HepG2 (cell line): Measurements from ENCODE around the gene SEC61A1. TPM values are rescaled to one million over a fixed set of nuclear protein-coding genes. Genes with fewer than 3 reads are reported as not detected.

Source experiments
- ATAC-seq: fragments of 200-7000 bp; cut with Tn5 transposase; 3 replicates; pipeline ENCODE4 v1.9.1; 2020; ENCODE audit warnings: mild to moderate bottlenecking, moderate library complexity
- BruUV-seq: library from RNA; stranded (reverse); fragments of 400-500 nt; replicated peaks from 2 replicates; lab custom pipeline; 2021; lab: Mats Ljungman, UMichigan
- CTCF ChIA-PET: fragments of 300-600 bp; formaldehyde crosslinking; extraction: SDS; loops from one replicate; lab custom pipeline; 2021; ENCODE audit warnings: low total read pairs, inconsistent platforms, low intra/inter-chr PET ratio; lab: Yijun Ruan, JAX
- POLR2A ChIA-PET: fragments of 350-600 bp; sonication (Branson Sonifier 250); formaldehyde crosslinking; loops from one replicate; lab custom pipeline; 2020; ENCODE audit warnings: antibody characterized with exemption, inconsistent platforms; lab: Yijun Ruan, JAX
- DNase-seq: peaks from one replicate; pipeline ENCODE4 v3.0.0-alpha.2; 2015; ENCODE audit warnings: low spot score
- FAIRE-seq: peaks from 3 replicates; lab custom pipeline; 2011; peaks lifted over from hg19 to GRCh38; lab: Jason Lieb, UNC
- H2AFZ ChIP-seq: one replicate; pipeline ENCODE4 v1.6.1; 2011; ENCODE audit warnings: low read length, inconsistent platforms
- H3K27ac ChIP-seq: fragments of 300-600 bp; 3 replicates; pipeline ENCODE4 v1.8.0; 2011; ENCODE audit warnings: mixed run types, mild to moderate bottlenecking, mixed read lengths, low read length, inconsistent platforms; ENCODE audit not compliant: insufficient read depth; ENCODE audit errors: extremely low read length
- H3K27me3 ChIP-seq, 2 experiments: fragments of 200-600 bp in 1 of 2; 2 replicates in 1 of 2; 3 replicates in 1 of 2; pipeline versions ENCODE4 v1.6.0 to v1.8.0; 2011; ENCODE audit warnings: low read length in 2 of 2, mild to moderate bottlenecking in 2 of 2, moderate library complexity in 2 of 2, inconsistent platforms in 1 of 2; ENCODE audit not compliant: insufficient read depth in 2 of 2, control insufficient read depth in 1 of 2
- H3K36me3 ChIP-seq, 2 experiments: fragments of 200-600 bp in 1 of 2; replicated peaks in 1 of 2; 2 replicates in 1 of 2; 3 replicates in 1 of 2; pipeline versions ENCODE4 v1.5.1 to v1.8.0; 2011; ENCODE audit warnings: low read length in 2 of 2, inconsistent platforms in 1 of 2; ENCODE audit not compliant: insufficient read depth in 2 of 2, control insufficient read depth in 1 of 2
- H3K4me1 ChIP-seq: 2 replicates; pipeline ENCODE4 v1.5.1; 2012; ENCODE audit warnings: low read length, inconsistent platforms; ENCODE audit not compliant: insufficient read depth
- H3K4me2 ChIP-seq: 2 replicates; pipeline ENCODE4 v1.6.0; 2011; ENCODE audit warnings: low read depth, low read length, inconsistent platforms
- H3K4me3 ChIP-seq, 3 experiments: fragments of 200-600 bp in 1 of 3; sonication (generic), shearing (Covaris generic) in 1 of 3; replicated peaks in 1 of 3; 2 replicates each; pipeline ENCODE4 v1.5.1; 2011 to 2016; ENCODE audit warnings: low read length in 3 of 3, inconsistent platforms in 2 of 3, low read depth in 2 of 3, mild to moderate bottlenecking in 2 of 3, control low read depth in 1 of 3, mixed read lengths in 1 of 3; ENCODE audit not compliant: insufficient read depth in 1 of 3
- H3K79me2 ChIP-seq: one replicate; pipeline ENCODE4 v1.6.1; 2011; ENCODE audit warnings: low read length, inconsistent platforms; ENCODE audit not compliant: insufficient read depth
- H3K9ac ChIP-seq: 2 replicates; pipeline ENCODE4 v1.6.0; 2011; ENCODE audit warnings: mild to moderate bottlenecking, low read depth, low read length, inconsistent platforms; ENCODE audit not compliant: insufficient read depth
- H3K9me3 ChIP-seq: 2 replicates; pipeline ENCODE4 v1.5.1; 2012; ENCODE audit warnings: mild to moderate bottlenecking, low read length
- H4K20me1 ChIP-seq: 2 replicates; pipeline ENCODE4 v1.6.0; 2011; ENCODE audit warnings: inconsistent platforms, mild to moderate bottlenecking, low read length, moderate library complexity; ENCODE audit not compliant: insufficient read depth
- AGO1 ChIP-seq: fragments of 200-400 bp; formaldehyde crosslinking; IDR thresholded peaks from 2 replicates; pipeline ENCODE4 v1.6.1; 2017; ENCODE audit warnings: mild to moderate bottlenecking, low read depth, low read length, moderate library complexity; ENCODE audit not compliant: poor library complexity, severe bottlenecking
- ARID2 ChIP-seq: sonication (generic); formaldehyde crosslinking; IDR thresholded peaks from 2 replicates; pipeline ENCODE4 v1.8.1; 2022; ENCODE audit warnings: mild to moderate bottlenecking, missing genetic modification reagents, borderline replicate concordance
- ETV5 ChIP-seq: IDR thresholded peaks from 2 replicates; pipeline ENCODE4 v1.6.1; 2018; ENCODE audit warnings: missing biosample characterization, missing genetic modification reagents, inconsistent platforms, borderline replicate concordance
- HOXA3 ChIP-seq: sonication (generic); formaldehyde crosslinking; IDR thresholded peaks from 2 replicates; pipeline ENCODE4 v1.5.0; 2020; ENCODE audit warnings: missing genetic modification reagents
- ISL2 ChIP-seq: sonication (generic); formaldehyde crosslinking; IDR thresholded peaks from 2 replicates; pipeline ENCODE4 v1.5.0; 2020; ENCODE audit warnings: missing genetic modification reagents
- MAZ ChIP-seq, 2 experiments: sonication (generic) in 1 of 2; formaldehyde crosslinking in 1 of 2; IDR thresholded peaks; 2 replicates each; pipeline versions ENCODE4 v1.5.0 to v1.6.1; 2012 to 2020; ENCODE audit warnings: low read depth in 2 of 2, mild to moderate bottlenecking in 2 of 2, borderline replicate concordance in 1 of 2, improper control_type of control experiment in 1 of 2, low read length in 1 of 2, missing genetic modification reagents in 1 of 2, moderate library complexity in 1 of 2
- MTF2 ChIP-seq: sonication (generic); formaldehyde crosslinking; IDR thresholded peaks from 2 replicates; pipeline ENCODE4 v1.5.0; 2020; ENCODE audit warnings: missing genetic modification reagents, borderline replicate concordance
- NR2F6 ChIP-seq, 2 experiments: IDR thresholded peaks; 2 replicates each; pipeline ENCODE4 v1.6.1; 2016; ENCODE audit warnings: antibody characterized with exemption in 1 of 2, mild to moderate bottlenecking in 1 of 2
- ONECUT2 ChIP-seq: sonication (generic); formaldehyde crosslinking; IDR thresholded peaks from 2 replicates; pipeline ENCODE4 v1.4.0; 2020; ENCODE audit warnings: missing genetic modification reagents
- TCF12 ChIP-seq, 2 experiments: fragments of 450-650 bp in 1 of 2; sonication (generic) in 1 of 2; formaldehyde crosslinking in 1 of 2; IDR thresholded peaks; 2 replicates each; pipeline versions ENCODE4 v1.6.1 to v1.8.0; 2017 to 2022; ENCODE audit warnings: antibody characterized with exemption in 1 of 2, mild to moderate bottlenecking in 1 of 2, missing genetic modification reagents in 1 of 2, moderate library complexity in 1 of 2
- YY1 ChIP-seq: IDR thresholded peaks from 2 replicates; pipeline ENCODE4 v1.6.1; 2011; ENCODE audit warnings: low read length, low read depth, moderate library complexity, mild to moderate bottlenecking; ENCODE audit not compliant: insufficient read depth, insufficient replicate concordance
- ZNF367 ChIP-seq: sonication (generic); formaldehyde crosslinking; IDR thresholded peaks from 2 replicates; pipeline ENCODE4 v1.4.0; 2020; ENCODE audit warnings: missing genetic modification reagents, borderline replicate concordance
- ZNF788 ChIP-seq: sonication (generic); formaldehyde crosslinking; IDR thresholded peaks from 2 replicates; pipeline ENCODE4 v1.5.0; 2020; ENCODE audit warnings: mild to moderate bottlenecking, missing genetic modification reagents, borderline replicate concordance
- ZNF891 ChIP-seq: sonication (generic); formaldehyde crosslinking; IDR thresholded peaks from 2 replicates; pipeline ENCODE4 v1.5.0; 2020; ENCODE audit warnings: mild to moderate bottlenecking, missing genetic modification reagents
- WGBS: methylation state at CpG from one replicate; pipeline ENCODE4 v1.1.6; 2017; ENCODE audit warnings: low lambda C conversion rate; 5-methylcytosine and 5-hydroxymethylcytosine counted together
- in situ Hi-C: cut with HindIII; loops from 2 replicates; pipeline ENCODE4 v1.10.0; 2017; ENCODE audit warnings: low pct_unique_long_range_greater_than_20kb; ENCODE audit not compliant: extremely low pct_ligation_motif_present
- intact Hi-C: fragments of 100-400 bp; cut with micrococcal nuclease; formaldehyde crosslinking; loops from one replicate; pipeline ENCODE4 v1.10.0; 2022; ENCODE audit not compliant: unreplicated experiment
- polyA plus RNA-seq, 8 experiments: library from polyadenylated mRNA; depleted of rRNA in 3 of 8; stranded (reverse) in 7 of 8; unstranded in 1 of 8; fragments of >200 nt; fragmentation: Illumina TruSeq in 4 of 8; extraction: Trizol in 4 of 8; gene quantifications; 2 replicates each; pipeline versions ENCODE4 v1.2.1 to v1.2.3, GENCODE V29; 2011 to 2016; ENCODE audit warnings: low read depth in 4 of 8, missing spikeins in 1 of 8, mixed read lengths in 1 of 8; ENCODE audit not compliant: insufficient read depth in 1 of 8
- total RNA-seq, 5 experiments: library from RNA; depleted of rRNA; stranded (reverse); fragments of >200 nt; fragmentation: Illumina TruSeq; extraction: Trizol; gene quantifications; 2 replicates each; pipeline ENCODE4 v1.2.3, GENCODE V29; 2016; ENCODE audit warnings: low read depth in 1 of 5
- TF ChIP-seq, protein P1 (sequence below): sonication (generic); formaldehyde crosslinking; IDR thresholded peaks from 2 replicates; pipeline ENCODE4 v1.5.0; 2020; ENCODE audit warnings: mild to moderate bottlenecking, missing genetic modification reagents
- TF ChIP-seq, protein P2 (sequence below): IDR thresholded peaks from 2 replicates; pipeline ENCODE4 v1.6.1; 2016; ENCODE audit warnings: control low read depth
- TF ChIP-seq, protein P3 (sequence below): sonication (generic); formaldehyde crosslinking; IDR thresholded peaks from 2 replicates; pipeline ENCODE4 v1.8.0; 2022; ENCODE audit warnings: low read depth, missing genetic modification reagents
- TF ChIP-seq, protein P4 (sequence below): sonication (generic); formaldehyde crosslinking; IDR thresholded peaks from 2 replicates; pipeline ENCODE4 v1.5.0; 2020; ENCODE audit warnings: missing genetic modification reagents

SEC61A1 gene
- total and polyA plus RNA-seq, 2 of the 13 experiments (the other 11 are each of a cell fraction or from before 2014, with no cell fraction given), result 170 to 203 TPM

DNA sequence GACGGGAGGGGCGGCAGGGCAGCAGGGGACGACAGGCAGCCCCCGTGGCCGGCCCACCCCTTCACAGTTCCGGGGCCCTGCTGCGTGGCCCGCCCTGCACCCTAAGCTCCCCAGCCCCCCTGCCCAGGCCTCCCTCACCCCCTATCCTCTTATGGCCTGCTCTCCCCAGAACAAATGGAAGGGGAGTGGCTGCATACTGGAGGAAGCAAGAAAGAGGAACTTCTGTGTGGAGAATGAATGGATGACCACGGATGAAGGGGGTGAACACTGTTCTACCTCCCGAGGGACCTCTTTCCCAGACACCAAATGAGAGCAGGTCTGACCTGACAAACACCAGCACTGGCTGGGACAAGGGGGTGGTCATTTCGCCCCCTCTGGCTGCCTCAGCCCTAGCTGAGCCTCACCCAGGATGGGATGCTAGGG lies 25.0 kb downstream of the SEC61A1 start (continued):
- no peak for TF ChIP-seq TCF12 (IDR thresholded peaks at IDR 0.05)
- TF ChIP-seq TCF12 (CRISPR knock-in tag; IDR thresholded peaks at IDR 0.05), result no peak
- TF ChIP-seq ETV5 (CRISPR knock-in tag), result no peak
- no peak for TF ChIP-seq MAZ (IDR thresholded peaks at IDR 0.05; ENCODE audit: borderline replicate concordance, low read depth, low read length)
- no peak for TF ChIP-seq MAZ (CRISPR knock-in tag; IDR thresholded peaks at IDR 0.05; ENCODE audit: low read depth)

DNA sequence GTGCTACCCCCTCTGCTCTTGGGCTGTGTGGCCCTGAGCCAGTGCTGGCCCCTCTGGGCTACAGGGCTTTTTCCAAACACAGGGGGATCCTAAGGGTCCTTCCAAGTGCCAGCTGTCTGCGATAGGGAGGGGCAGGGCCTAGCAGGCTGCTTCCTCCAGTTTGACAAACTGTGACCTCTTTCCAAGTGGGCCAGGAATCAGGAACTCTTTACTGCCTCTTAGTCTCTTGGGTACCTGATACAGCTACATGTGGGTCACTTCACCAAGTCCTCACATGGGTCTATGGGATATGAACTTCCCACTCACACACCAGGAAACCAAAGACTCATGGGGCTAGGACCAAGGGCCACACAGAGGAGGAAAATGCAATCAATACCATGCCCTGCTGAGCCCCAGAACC lies 25.4 kb downstream of the SEC61A1 start:
- 100% methylated on average over 1 of the region's 1 CpG for WGBS
- POLR2A ChIA-PET, result no interaction called here
- in situ Hi-C loops (no loop called here), intact Hi-C loops (no loop called here)
- H3K9me3 ChIP-seq, result no peaks in the 10 kb centered on the region
- H3K79me2 ChIP-seq, result no peaks in the 10 kb centered on the region
- H4K20me1 ChIP-seq, result peaks cover 4% of the 10 kb centered on the region; the same call in 1 of the 2 replicates
- no peak overlapping the region for H3K4me2 ChIP-seq
- FAIRE-seq (no peak), ATAC-seq (no peak), DNase-seq (no peak)
- peaks cover 10% of the 10 kb centered on the region; the same call in 1 of the 2 replicates for H3K4me1 ChIP-seq
- no peak overlapping the region for H3K27ac ChIP-seq
- no peaks in the 10 kb centered on the region for H3K27me3 ChIP-seq
- H3K9ac ChIP-seq, result no peak overlapping the region
- CTCF ChIA-PET, result interaction anchor here (0.5 kb wide), 1 partner anchor 443 kb away, joined by 3 read pairs; no protein-coding TSS in a partner anchor
- peaks cover 5 to 54% of the 10 kb centered on the region in 2 experiments for H3K36me3 ChIP-seq
- no peak overlapping the region for H2AFZ ChIP-seq
- no peak overlapping the region for H3K4me3 ChIP-seq
- no TSS peak for BruUV-seq
- TF ChIP-seq MTF2 (CRISPR knock-in tag) (no peak), ARID2 (no peak), ISL2 (no peak), NR2F6 (IDR thresholded peaks at IDR 0.05) (no peak), NR2F6 (CRISPR knock-in tag; IDR thresholded peaks at IDR 0.05) (no peak), YY1 (no peak), HOXA3 (no peak), ZNF367 (no peak), ONECUT2 (CRISPR knock-in tag) (no peak), ZNF788 (CRISPR knock-in tag) (no peak), AGO1 (no peak), ZNF891 (no peak)
- TF ChIP-seq, protein P1, sequence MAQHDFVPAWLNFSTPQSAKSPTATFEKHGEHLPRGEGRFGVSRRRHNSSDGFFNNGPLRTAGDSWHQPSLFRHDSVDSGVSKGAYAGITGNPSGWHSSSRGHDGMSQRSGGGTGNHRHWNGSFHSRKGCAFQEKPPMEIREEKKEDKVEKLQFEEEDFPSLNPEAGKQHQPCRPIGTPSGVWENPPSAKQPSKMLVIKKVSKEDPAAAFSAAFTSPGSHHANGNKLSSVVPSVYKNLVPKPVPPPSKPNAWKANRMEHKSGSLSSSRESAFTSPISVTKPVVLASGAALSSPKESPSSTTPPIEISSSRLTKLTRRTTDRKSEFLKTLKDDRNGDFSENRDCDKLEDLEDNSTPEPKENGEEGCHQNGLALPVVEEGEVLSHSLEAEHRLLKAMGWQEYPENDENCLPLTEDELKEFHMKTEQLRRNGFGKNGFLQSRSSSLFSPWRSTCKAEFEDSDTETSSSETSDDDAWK (CRISPR knock-in tag), result no peak
- TF ChIP-seq, protein P2, sequence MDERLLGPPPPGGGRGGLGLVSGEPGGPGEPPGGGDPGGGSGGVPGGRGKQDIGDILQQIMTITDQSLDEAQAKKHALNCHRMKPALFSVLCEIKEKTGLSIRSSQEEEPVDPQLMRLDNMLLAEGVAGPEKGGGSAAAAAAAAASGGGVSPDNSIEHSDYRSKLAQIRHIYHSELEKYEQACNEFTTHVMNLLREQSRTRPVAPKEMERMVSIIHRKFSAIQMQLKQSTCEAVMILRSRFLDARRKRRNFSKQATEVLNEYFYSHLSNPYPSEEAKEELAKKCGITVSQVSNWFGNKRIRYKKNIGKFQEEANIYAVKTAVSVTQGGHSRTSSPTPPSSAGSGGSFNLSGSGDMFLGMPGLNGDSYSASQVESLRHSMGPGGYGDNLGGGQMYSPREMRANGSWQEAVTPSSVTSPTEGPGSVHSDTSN (CRISPR knock-in tag), result no peak
- TF ChIP-seq, protein P3, sequence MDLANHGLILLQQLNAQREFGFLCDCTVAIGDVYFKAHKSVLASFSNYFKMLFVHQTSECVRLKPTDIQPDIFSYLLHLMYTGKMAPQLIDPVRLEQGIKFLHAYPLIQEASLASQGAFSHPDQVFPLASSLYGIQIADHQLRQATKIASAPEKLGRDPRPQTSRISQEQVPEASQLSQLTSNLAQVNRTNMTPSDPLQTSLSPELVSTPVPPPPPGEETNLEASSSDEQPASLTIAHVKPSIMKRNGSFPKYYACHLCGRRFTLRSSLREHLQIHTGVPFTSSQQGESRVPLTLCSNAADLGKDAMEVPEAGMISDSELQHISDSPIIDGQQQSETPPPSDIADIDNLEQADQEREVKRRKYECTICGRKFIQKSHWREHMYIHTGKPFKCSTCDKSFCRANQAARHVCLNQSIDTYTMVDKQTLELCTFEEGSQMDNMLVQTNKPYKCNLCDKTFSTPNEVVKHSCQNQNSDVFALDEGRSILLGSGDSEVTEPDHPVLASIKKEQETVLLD (CRISPR knock-in tag), result no peak
- TF ChIP-seq, protein P4, sequence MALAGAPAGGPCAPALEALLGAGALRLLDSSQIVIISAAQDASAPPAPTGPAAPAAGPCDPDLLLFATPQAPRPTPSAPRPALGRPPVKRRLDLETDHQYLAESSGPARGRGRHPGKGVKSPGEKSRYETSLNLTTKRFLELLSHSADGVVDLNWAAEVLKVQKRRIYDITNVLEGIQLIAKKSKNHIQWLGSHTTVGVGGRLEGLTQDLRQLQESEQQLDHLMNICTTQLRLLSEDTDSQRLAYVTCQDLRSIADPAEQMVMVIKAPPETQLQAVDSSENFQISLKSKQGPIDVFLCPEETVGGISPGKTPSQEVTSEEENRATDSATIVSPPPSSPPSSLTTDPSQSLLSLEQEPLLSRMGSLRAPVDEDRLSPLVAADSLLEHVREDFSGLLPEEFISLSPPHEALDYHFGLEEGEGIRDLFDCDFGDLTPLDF (CRISPR knock-in tag), result no peak
